ENCODE results near the gene SUCLG2. TPM values are rescaled to one million over a fixed set of nuclear protein-coding genes. Genes with fewer than 3 reads are reported as not detected.

Gene SUCLG2
- total RNA-seq, 4 donors from 2014 or later, result 55.2 to 69.3 (median 63.4) TPM

- no peak for DNase-seq (ENCODE audit: extremely low spot score)
- no peak for TF ChIP-seq POLR2AphosphoS5 (IDR thresholded peaks at IDR 0.05)
- no peak for TF ChIP-seq POLR2A (IDR thresholded peaks at IDR 0.05; ENCODE audit: low read depth)
- no peak for TF ChIP-seq EP300 (IDR thresholded peaks at IDR 0.05)
- TF ChIP-seq CTCF (IDR thresholded peaks at IDR 0.05), result no peak
- H3K4me3 ChIP-seq, result no peak overlapping the region
- no peaks in the 10 kb centered on the region for H3K27me3 ChIP-seq
- no peak overlapping the region for H3K27ac ChIP-seq (replicated peaks in 1 of 4)
- no peaks in the 10 kb centered on the region for H3K9me3 ChIP-seq
- H3K36me3 ChIP-seq, result no peaks in the 10 kb centered on the region
- H3K4me1 ChIP-seq, result no peaks in the 10 kb centered on the region
- 79% methylated on average over 1 of the region's 1 CpG for WGBS
- intact Hi-C loops (cut with DNase I), result no loop called here
These were observed 31.1 kb upstream of the SUCLG2 start for GRCh38 chr3:67685499-67685898.

GRCh38 chr3:67684211-67684610 is 29.8 kb upstream of the SUCLG2 start:
- no peaks in the 10 kb centered on the region for H3K36me3 ChIP-seq
- H3K27me3 ChIP-seq, result no peaks in the 10 kb centered on the region
- no peaks in the 10 kb centered on the region for H3K4me1 ChIP-seq
- H3K9me3 ChIP-seq, result no peaks in the 10 kb centered on the region
- TF ChIP-seq EP300 (IDR thresholded peaks at IDR 0.05), result no peak
- no peak for TF ChIP-seq POLR2A (IDR thresholded peaks at IDR 0.05; ENCODE audit: low read depth)
- no peak for TF ChIP-seq CTCF (IDR thresholded peaks at IDR 0.05)
- no peak for TF ChIP-seq POLR2AphosphoS5 (IDR thresholded peaks at IDR 0.05)
- no peak overlapping the region for H3K27ac ChIP-seq (replicated peaks in 1 of 4)
- intact Hi-C loops (cut with DNase I), result no loop called here
- 92% methylated on average over 3 of the region's 3 CpGs for WGBS
- no peak overlapping the region for H3K4me3 ChIP-seq
- no peak for DNase-seq (ENCODE audit: extremely low spot score)

GRCh38 chr3:67683522-67683921 is 29.1 kb upstream of the SUCLG2 start:
- Histone ChIP-seq H3K4me3 (no peak overlapping the region), H3K4me1 (no peaks in the 10 kb centered on the region), H3K9me3 (no peaks in the 10 kb centered on the region), H3K36me3 (no peaks in the 10 kb centered on the region), H3K27me3 (no peaks in the 10 kb centered on the region), H3K27ac (replicated peaks in 1 of 4) (no peak overlapping the region)
- intact Hi-C loops (cut with DNase I), result no loop called here
- TF ChIP-seq POLR2AphosphoS5 (IDR thresholded peaks at IDR 0.05) (no peak), POLR2A (IDR thresholded peaks at IDR 0.05; ENCODE audit: low read depth) (no peak), EP300 (IDR thresholded peaks at IDR 0.05) (no peak), CTCF (IDR thresholded peaks at IDR 0.05) (no peak)
- DNase-seq (ENCODE audit: extremely low spot score), result no peak

GRCh38 chr3:67678665-67679064 is 24.3 kb upstream of the SUCLG2 start:
- Histone ChIP-seq H3K36me3 (no peaks in the 10 kb centered on the region), H3K9me3 (no peaks in the 10 kb centered on the region), H3K4me1 (no peaks in the 10 kb centered on the region), H3K27ac (replicated peaks in 1 of 4) (no peak overlapping the region), H3K4me3 (no peak overlapping the region), H3K27me3 (no peaks in the 10 kb centered on the region)
- DNase-seq (ENCODE audit: extremely low spot score), result no peak
- TF ChIP-seq POLR2AphosphoS5 (IDR thresholded peaks at IDR 0.05), result no peak
- TF ChIP-seq EP300 (IDR thresholded peaks at IDR 0.05), result no peak
- no peak for TF ChIP-seq POLR2A (IDR thresholded peaks at IDR 0.05; ENCODE audit: low read depth)
- TF ChIP-seq CTCF (IDR thresholded peaks at IDR 0.05), result no peak
- intact Hi-C loops (cut with DNase I), result no loop called here

- no peaks in the 10 kb centered on the region for H3K27me3 ChIP-seq
- no peaks in the 10 kb centered on the region for H3K36me3 ChIP-seq
- no peak for DNase-seq (ENCODE audit: extremely low spot score)
- no peak overlapping the region for H3K4me3 ChIP-seq
- intact Hi-C loops (cut with DNase I), result no loop called here
- H3K9me3 ChIP-seq, result no peaks in the 10 kb centered on the region
- TF ChIP-seq CTCF (IDR thresholded peaks at IDR 0.05) (no peak), POLR2A (IDR thresholded peaks at IDR 0.05; ENCODE audit: low read depth) (no peak), EP300 (IDR thresholded peaks at IDR 0.05) (no peak), POLR2AphosphoS5 (IDR thresholded peaks at IDR 0.05) (no peak)
- H3K4me1 ChIP-seq, result no peaks in the 10 kb centered on the region
- no peak overlapping the region for H3K27ac ChIP-seq (replicated peaks in 1 of 4)
- WGBS, result 90% methylated on average over 4 of the region's 4 CpGs
These were observed 19.6 kb upstream of the SUCLG2 start for GRCh38 chr3:67674055-67674454.
